T1000 (cell line): Measurements from ENCODE around the gene DENND5A.
"Not testable (repeated sequence)": the region's sequence is repeated elsewhere in the genome, so short reads cannot be mapped to it uniquely, and the experiment has no call there.

Experiments used
- DNase-seq: peaks from one replicate; lab custom pipeline; 2025; ENCODE audit warnings: mixed read lengths; lab: John Stamatoyannopoulos, UW

Gene DENND5A

DNA sequence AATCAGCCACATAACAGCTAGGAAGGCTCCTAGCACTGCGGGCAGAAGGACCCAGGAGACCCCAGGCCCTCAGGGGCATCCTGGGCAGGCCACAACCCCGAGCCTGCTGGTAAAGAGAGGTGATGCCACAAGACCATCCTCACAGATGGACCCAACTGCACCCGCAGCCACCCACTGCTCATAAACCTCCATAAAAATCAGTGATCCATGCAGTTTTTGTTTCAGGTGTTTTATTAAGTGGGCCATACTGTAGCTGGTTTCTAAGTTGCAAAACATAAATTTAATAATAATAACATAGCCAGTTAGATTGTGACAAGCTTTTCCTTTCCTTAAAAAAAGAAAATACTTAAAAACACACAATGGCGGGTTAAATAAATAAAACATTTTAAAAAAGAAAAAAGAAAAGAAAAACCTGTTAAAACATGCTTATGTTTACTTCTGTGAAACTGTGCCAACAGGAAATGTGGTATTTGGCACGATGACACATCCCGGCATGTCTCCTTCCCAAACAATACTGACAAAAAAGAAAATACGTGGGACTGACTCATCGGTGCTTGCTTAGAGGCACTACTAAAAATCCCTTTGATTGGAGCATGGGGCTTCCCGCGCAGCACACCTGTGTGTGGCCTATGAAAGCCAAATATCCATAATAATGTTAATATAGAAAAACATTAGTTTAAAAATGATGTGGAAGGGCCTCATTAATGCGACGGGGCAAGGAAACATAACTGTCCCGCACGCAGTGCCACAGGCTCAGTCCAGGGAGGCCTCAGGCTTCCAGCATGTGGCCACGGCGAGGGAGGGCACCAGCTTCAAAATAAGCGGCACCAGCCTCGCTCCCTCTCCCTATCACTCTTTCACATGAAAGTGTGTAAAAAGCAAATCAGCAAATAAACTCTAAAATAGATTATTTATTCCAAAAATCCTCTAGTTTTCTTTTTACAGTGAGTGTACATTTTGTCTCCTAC lies 126.3 kb downstream of the DENND5A start:
- peak; percentile 19 for DNase-seq

DNA sequence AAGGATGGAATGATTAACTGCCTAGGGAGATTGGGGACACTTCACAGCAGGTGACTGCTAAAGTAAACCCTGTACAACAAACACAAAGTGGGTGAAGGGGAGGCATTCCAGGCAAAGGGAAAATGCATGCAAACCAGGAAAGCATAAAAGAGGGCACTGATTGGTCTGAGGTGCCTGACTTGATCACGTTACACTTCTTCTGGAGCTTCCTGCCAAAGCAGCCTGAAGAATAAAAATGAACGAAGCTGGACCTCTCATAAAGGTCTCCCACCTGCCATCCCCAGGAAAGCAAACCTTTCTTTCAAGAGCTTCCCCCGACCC lies 127.1 kb downstream of the DENND5A start:
- no peak for DNase-seq

DNA sequence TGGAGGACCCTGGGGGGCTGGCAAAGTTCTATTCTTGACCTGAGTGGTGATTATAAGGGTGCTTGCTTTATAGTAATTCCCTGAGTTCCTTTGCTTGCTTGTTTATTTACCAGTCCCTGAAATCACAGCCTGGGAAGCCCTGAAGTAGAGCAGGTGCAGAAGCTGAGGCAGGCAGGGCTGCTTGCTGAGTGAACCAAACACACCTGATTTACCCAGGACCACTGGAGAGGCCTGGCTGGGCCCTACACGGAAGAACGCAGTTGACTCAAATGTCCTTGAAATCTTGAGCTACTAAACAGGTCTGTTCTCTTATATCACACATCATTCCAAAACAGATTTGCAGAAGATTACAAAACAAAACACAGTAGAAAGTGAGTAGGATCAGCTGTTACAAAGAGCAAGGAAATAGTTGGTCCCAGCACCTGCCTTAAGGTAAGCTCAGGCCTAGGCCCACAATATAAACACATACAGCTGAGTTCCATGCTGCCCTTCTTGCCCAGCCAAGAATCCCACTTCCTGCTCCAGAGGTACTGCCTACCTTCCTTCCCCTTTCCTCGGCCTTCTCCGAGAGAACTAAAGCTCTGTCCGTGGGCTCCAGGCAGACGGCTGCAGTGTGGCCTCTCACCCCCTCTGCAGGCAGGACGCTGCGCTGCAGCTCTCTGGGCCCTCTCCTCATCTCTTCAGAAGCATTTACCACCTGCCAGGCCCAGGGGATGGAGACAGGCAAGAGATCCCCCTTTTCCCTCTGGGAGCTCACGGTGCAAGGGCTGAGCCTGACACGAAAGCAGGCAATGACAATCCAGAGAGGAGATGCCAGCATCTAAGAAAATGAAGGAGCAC lies 127.6 kb downstream of the DENND5A start:
- no peak for DNase-seq

DNA sequence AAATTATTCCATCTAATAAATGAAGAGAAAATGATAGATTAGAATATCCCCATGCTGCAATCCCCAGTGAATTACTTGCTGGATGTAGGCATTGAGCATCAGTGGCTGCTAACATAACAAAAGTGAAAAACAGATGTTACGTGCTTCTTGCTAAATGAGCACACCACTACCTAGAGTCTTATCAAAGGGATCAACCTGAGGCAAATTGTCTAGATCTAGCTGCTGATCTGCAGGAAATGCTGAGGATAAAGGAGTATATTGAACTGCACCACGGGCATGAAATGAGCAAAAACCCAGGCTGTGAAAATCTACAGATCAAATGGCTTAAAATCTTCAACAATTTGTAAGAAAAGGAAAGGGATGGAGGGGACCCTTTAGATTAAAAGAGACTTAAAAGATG lies 128.4 kb downstream of the DENND5A start:
- no peak for DNase-seq

DNA sequence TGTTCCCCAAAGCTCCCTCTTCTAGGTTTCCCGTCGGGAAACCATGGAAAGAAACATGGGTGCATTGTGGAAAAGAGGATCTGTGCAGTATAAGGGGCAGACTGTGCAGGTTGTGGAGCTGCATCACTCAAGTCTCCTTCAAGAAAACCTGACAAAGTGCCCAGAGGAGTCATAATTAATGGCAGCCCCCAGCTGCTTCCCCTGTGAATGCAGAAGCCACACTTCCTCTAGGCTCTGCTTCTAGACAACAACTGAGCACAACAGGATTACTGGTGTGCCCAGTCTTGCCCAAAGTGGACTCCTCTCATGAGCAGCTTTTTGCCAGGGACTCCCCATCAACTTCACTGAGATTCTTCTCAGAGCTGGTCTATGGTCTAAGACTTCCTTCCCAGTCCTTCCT lies 131.2 kb downstream of the DENND5A start:
- no peak for DNase-seq

DNA sequence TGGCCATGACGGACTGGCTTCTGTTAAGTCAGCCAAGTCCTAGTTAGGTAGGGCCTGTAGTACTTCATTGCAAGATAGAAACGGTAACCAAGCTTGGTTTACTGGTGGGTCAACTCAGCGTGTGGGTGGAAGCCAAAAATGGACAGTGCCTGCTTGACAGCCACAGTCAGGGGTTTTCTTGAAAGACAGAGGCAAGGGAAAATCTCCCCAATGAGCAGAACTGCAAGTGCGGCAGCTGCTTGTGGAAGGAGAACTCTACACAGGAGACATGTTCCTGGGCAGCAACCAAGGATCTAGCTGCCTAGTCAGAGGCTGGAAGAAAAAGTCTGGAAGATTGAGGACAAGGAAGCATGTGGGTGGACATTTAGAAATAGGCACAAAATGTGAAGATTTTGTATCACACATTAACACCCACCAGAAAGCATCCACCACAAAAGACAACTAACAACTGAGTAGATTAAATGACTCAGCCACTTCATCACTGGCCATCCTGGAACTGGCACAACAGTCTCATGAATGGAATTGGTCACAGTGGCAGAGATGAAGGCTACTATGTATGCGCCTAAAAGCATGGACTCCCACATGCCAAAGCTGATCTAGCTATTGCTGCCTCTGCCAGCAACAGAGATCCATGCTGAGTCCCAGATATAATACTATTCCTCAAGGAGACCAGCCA lies 132.8 kb downstream of the DENND5A start:
- no peak for DNase-seq

DNA sequence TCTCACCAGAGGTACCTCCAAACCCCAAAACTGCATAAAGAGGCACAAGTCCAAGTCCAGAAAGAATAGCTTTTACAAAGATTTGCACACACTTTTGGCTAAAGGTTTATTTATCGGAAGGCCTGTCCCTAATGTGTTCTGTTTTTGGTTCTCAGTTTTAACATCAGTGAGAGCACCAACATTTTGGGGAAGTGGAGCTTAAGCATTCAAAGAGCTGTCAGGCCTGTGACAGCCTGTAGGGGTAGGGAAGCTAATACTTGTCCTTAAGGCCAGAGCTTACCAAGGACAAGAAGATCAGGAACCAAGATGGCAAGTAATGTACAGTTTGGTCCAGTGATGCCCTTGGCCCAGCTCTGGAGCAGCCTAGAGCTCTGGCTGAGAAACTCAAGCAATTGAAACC lies 134.9 kb downstream of the DENND5A start:
- no peak for DNase-seq

DNA sequence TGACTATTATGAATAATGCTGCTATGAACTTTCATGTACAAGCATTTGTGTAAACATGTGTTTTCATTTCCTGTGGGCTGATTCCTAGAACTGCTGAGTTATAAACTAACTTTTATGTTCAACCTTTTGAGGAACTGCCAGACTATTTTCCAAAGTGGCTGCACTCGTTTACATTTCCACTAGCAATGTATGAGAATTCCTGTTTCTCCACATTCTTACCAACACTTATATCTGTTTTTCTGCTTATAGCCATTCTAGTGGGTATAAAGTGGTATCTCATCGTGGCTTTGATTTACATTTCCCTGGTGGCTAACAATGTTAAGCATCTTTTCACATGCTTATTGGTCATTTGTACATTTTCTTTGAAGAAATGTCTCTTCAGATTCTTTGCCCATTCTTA lies 138.5 kb downstream of the DENND5A start:
- no peak for DNase-seq

DNA sequence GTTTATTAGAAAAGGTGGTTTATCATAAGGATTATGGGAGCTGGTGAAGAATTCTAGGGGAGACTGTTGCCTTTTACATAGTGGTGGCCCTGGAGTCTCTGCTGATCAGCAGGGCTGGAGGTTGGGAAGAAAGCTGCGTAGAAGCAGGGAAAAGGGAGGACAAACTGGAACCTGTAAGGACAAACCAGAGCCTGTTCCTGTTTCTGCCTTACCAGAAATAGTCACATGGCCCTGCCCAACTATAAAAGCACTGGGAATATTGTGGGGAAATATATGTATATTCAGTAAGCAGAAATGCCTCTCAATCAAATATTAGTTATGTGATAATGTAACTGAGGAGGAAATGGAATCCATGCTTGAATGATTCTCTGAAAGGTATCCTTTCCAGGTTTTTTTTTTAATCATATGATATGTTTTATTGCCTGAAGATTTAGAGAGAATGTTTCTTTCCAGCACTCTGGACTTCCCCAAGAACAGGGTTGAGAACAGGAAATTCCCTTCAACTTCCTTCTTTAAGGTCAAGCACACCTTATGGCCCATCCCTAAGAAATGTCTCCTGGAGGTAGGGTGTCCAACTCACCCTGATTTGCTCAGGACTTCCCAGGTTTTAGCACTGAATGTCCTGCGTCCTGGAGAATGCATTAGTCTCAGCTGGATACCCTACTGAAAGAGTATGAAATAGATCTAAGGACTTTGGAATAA lies 139.8 kb downstream of the DENND5A start:
- no peak for DNase-seq

DNA sequence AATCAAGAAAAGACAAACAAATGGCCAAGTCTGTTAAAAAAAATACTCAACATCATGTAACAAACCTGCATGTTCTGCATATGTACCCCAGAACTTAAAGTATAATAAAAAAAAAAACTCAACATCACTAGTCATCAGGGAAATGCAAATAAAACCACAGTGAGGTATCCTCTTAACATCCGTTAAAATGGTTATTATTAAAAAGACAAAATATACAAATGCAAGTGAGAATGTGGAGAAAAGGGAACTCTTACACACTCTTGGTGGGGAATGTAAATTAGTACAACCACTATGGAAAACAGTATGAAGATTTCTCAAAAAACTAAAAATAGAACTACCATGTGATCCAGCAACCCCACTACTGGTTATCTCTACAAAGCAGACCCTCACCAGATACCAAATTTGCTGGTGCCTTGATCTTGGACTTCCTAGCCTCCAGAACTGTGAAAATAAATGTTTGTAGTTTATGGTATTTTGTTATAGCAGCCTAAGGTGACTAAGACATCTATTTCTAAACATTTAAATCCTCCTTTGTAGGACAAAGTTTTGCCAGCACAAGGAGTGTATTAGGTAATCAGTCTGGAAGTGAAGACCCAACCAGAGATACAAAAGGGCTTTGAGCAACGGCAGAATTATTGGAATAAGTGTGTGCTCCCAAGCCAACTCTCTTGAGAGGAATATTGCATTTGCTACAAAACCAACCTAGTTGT lies 141.4 kb downstream of the DENND5A start:
- DNase-seq: no peak

DNA sequence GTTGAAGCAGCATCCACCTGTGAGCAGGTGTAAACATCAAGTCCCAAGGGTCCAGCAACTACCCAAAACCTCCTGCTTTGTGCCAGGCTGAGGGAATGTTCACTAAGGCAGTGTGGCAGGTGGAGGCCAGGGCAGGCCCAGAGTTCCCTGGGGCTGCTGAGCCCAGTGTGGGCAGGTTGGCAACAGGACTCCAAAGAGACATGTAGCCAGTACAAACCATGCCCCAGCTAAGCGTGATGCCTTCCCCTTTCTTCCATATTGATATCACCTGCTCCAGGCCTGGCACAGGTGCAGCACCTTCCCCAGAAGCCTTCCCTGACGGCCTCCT lies 143.7 kb downstream of the DENND5A start:
- DNase-seq: no peak

DNA sequence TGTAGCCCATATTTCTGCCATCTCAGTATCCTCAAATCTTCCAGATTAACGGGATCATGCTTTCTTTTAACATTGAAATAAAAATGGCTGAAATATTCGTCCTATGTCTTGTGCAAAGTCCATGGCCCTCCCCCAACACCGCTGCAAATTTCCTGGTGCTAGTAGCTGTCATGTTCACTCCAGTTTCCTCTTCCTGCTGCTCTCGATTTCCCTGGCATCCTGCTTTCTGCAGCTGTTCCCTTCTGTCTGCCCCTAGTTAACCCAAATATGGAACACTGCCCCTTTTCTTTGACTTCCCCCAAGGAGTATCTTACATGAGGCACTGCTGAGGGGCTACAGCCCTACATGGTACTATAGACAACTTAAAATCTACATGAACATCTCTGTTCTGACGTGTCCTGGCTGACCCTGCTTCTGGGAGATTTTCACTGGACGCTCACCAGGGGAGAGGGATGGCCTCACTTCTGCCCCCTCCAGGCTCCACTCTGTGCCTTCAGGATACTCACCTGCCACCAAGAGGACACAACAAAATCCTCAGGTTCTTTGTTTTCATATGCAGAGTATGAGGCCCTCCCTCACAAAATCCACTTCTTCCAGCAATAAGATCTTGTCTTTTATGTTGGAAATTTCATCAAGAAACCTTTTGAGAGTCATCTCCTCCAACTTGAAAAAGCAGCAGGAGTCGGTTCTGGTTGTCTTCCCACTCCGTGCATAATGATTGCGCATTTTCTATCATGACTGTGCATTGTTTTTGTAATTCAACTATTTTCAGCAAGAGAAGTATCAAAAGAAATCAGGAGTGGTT lies 144.3 kb downstream of the DENND5A start:
- no peak for DNase-seq

DNA sequence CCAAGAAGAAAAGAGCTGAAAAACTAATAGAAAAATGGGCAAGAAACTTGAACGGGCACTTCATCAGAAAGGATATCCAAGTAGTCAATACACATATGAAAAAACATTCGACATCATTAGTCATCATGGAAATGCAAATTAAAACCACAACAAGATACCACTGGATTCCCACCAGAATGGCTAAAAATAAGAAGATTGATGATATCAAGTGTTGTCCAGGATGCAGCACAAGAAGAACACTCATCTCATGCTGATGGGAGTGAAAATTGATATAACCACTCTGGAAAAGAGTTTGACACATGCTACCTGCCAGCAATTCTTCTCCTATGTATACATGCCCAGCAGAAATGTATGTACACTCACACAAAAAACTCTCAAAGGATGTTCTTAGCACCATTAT lies 146.9 kb downstream of the DENND5A start:
- DNase-seq: no peak

DNA sequence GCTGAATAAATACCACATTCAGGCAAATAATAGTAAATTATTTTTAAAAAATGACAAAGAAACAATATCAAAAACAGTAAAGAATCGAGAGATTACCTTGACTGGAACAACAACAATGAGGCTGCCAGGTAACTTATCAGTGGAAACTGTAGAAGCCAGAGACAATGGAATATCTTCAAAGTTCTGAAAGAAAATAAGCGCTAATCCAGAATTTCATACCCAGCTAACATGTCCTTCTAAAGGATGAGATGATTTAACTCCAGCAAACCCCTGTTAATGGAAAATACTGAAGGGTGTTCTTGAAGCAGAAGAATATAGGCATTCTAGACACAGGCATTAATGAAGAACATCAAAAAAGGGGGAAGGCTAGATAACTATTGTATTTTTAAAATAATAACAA lies 153.1 kb downstream of the DENND5A start:
- DNase-seq: no peak

DNA sequence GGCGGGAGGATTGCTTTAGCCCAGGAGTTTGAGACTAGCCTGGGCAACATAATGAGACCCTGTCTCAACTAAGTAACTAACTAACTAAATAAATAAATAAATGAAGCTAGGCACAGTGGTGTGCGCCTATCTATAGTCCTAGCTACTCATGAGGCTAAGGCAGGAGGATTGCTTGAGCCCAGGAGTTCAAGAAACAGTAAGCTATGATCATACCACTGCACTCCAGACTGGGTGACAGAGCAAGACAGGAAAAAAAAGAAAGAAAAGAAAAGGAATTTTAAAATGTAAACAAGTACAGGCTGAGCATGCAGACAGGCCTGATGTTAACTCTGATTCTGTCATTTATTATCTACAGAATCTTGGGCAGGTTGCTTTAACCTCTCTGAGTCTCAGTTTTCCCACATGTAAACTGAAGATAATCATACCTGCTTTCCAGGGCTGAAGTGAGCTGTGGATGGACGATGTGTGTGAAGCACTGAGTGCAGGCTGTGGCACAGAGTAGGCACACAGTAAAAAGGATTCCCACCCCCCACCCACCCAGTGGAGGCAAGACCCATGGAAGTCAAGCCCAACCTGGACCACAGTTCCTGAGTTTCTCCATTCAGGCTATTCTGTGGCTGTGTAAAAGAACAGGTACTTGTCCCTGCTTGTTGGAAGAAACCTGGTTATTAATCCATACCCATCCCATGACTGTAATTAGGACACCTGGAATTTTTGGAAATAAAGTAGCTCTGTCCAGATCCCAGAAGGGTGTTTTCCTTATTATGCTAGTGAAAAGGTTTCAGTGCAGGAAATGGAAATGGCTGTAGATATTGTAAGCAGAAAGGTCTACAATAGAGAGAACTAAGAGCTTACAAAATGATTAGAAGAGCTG lies 155.1 kb downstream of the DENND5A start:
- no peak for DNase-seq

DNA sequence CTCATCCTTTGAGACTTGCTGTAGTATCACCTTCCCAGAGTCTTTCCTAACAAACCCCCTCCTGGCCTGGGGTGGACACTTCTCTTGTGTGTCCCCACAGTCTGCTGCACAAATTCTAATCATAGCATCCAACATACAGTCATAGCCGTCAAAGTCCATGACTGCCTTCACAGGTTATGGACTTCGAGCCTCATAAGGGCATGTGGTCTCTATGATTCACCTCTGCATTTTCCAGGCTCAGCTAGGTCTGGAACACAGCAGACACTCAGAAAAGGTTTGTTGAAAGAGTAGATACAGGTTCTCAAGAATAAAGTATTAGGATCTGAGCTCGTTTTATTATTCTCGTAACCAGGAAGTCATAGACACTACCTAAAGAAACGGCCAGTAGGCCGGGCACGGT lies 160.6 kb downstream of the DENND5A start:
- no peak for DNase-seq

DNA sequence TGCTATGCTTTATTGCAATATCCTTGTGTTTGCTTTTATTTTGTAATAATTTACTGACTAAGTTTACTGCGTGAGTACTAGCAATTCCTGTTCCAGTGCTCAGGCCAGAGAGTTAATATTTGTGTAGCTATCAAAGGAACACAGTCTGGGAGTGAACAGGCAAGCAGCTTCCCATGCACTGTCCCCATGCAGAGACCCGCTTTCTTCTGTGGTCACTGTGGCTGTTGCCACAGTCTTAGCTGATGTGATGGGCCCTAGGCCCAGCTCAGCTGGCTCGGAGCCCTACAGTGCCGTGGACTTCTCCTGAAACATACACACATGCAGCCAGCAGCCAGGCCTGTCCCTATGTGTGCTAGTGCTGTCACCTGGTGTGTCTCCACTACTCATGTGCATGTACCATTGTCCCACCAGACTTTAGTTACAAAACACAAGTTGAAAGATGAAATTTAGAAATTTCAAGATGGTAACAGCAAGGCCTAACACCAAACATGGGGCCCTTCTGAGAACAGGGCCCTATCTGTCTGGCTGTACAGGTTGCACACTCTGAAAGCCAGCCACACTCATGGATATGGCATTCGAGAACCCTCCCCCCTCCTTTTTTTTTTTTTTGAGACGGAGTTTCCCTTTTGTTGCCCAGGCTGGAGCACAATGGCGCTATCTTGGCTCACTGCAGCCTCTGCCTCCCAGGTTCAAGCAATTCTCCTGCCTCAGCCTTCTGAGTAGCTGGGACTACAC lies 161.4 kb downstream of the DENND5A start:
- DNase-seq: no peak

DNA sequence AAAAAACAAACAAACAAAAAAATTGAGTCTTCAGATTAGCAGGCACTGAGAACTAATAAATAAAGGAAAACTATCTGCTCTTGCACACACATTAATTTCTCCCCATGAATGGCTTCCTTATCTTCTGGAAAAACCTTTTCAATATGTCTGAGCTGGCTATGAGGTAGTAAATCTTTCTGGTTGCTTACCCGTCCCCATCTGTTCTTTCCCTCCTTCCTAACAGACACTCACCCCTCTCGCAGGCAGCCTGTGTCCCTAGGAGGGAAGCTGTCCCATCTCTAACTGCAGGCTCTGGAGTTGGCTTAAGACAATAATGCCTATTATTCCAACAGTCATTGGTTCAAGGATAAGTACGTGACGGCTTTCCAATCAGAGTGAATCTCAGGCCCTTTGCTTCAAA lies 165.5 kb downstream of the DENND5A start:
- no peak for DNase-seq

DNA sequence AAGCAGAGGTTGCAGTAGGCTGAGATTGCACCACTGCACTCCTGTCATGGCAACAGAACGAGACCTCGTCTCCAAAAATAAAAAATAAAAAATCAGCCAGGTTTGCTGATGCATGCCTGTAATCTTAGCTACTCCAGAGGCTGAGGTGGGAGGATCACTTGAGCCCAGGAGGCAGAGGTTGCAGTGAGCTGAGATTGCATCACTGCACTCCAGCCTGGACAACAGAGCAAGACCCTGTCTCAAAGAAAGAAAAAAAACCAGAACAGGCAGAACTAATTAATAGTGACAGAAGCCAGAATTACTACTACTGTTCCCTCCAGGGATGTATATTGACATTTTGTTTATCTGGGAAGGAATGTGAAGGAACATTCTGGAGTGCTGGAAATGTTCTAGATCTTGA lies 166.7 kb downstream of the DENND5A start:
- DNase-seq: not testable (repeated sequence)
